Inflammatory macrophage treated with lipopolysaccharide for 4 hours (primary cell): ENCODE results near the gene NAA11.
"Not testable (repeated sequence)": the region's sequence is repeated elsewhere in the genome, so short reads cannot be mapped to it uniquely, and the experiment has no call there.

Experiments
- DNase-seq: peaks from one replicate; pipeline ENCODE4 v3.0.0-alpha.2; 2020

Gene NAA11

GRCh38 chr4:79306795-79307194, 19.1 kb downstream of the NAA11 start:
- no peak for DNase-seq

DNA sequence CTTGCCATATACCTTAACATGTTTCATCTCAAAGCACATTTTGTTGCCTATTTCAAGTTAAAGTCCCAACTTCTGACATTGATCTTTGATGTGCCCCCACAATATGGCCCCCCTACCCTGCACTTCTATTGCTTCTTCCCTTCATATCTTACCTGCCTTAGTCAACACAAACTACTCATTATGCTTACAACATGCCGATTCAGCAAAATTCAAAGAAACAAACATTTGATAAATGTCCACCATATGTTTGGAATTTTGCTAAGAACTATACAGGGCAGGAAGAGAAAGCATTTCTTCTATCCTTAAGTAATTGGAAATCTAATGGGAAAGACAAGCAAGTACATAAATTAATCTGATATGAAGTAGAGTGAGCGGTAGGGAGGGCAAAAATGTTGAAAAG, 25.6 kb downstream of the NAA11 start:
- no peak for DNase-seq

DNA sequence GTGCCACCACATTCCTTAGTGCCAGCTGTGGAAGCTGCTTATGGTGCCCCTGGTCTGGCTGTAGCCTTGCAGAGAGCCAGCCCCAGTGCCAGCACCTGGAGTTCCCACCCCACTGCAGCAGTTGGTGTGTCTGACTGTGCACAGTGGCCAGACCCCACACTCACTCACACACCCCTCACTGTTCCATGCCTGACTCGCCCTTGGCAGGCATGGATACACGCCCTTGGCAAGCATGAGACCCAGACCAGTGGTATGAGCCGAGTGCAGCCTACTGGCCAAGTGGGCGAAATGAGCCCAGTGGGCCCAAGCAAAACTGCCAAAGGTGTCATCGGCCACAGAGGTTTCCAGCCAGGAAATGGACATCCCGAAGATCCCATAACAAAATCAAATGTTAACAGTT, 27.4 kb downstream of the NAA11 start:
- no peak for DNase-seq

GRCh38 chr4:79298027-79298426, 27.8 kb downstream of the NAA11 start:
- DNase-seq = no peak

- no peak for DNase-seq
Observed at GRCh38 chr4:79297479-79297878, 28.4 kb downstream of the NAA11 start.

- no peak for DNase-seq
Observed at GRCh38 chr4:79296768-79297428, 29.0 kb downstream of the NAA11 start.

- DNase-seq = no peak
Observed at GRCh38 chr4:79295086-79295485, 30.8 kb downstream of the NAA11 start.

- DNase-seq = no peak
Observed at GRCh38 chr4:79294064-79294463, 31.8 kb downstream of the NAA11 start.

GRCh38 chr4:79292008-79292407, 33.9 kb downstream of the NAA11 start:
- peak; percentile 2 for DNase-seq

GRCh38 chr4:79290376-79290775, 35.5 kb downstream of the NAA11 start:
- DNase-seq = no peak

DNA sequence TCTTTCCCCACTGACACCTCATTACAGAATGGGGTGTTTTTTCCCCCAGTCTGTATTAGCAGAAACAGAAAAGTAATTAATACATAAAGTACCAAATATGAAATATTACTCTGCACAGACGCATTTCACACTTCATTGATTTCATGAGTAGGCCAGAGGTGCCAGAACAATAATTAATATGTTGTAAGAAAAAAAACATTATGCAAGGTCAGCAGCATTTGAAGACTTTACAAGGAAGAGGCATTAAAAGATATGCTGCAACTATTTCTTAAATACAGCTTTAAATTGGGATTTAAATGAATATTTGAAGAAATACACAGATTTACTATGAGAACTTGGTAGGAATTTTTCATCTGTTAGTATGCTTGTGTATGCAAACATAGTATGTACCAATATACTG, 37.7 kb downstream of the NAA11 start:
- no peak for DNase-seq

GRCh38 chr4:79287718-79288117, 38.1 kb downstream of the NAA11 start:
- DNase-seq = no peak

GRCh38 chr4:79287076-79287475, 38.8 kb downstream of the NAA11 start:
- no peak for DNase-seq

- DNase-seq = peak; percentile 23
Observed at GRCh38 chr4:79281566-79282359, 44.1 kb downstream of the NAA11 start.

- not testable (repeated sequence) for DNase-seq
Observed at GRCh38 chr4:79277467-79277866, 48.4 kb downstream of the NAA11 start.

- DNase-seq = no peak
Observed at GRCh38 chr4:79273915-79274314, 51.9 kb downstream of the NAA11 start.

- no peak for DNase-seq
Observed at GRCh38 chr4:79272761-79273160, 53.1 kb downstream of the NAA11 start.

DNA sequence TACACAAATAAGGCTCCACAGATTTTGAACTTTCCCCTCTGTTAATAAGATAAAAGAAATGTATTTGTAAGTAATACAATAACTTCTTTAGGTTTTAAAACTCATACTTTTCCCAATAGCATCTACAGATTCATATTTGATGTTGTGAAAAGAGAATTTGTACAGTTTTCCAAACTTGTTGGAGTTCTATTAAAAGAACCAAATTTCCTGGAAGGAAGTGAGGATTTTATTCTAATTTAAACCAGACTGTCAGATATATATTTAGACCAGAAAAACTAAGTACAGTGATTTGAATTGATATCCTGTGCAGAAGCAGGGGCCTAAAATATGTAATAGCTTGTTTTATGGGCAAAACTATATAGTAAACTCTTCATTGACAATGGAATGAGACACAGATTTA, 53.7 kb downstream of the NAA11 start:
- no peak for DNase-seq

DNA sequence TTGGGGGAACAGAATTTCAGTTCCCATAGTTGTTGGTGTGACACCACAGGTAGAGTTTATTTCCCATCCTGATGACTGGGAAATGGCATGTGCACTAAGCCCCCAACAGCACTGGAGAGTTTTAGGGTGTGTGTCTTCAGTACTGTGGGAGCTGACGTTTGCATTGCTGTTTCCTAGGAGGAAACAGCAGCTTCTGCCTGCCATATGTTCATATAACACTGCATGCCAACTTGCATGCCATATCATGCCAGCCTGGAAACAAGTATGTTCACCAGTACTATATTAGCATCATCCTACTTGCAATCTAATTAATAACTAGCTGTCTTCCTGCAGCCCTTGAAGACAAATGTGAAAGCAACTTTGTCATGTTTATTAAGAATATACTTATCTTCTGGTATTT, 58.2 kb downstream of the NAA11 start:
- DNase-seq = no peak
